Natural killer cell treated with Interleukin-12 subunit alpha and Interleukin-12 subunit beta and Interleukin-15 and Interleukin-18, amount 100 ng/mL, for 72 hours (primary cell): Measurements from ENCODE around the gene ZCCHC2. TPM values are rescaled to one million over a fixed set of nuclear protein-coding genes. Genes with fewer than 3 reads are reported as not detected.

Source experiments
- ATAC-seq, 2 donors: fragments of 150-1000 bp; cut with Tn5 transposase in 1 of 2; sonication (Bioruptor Pico), chemical (Tn5 transposase) in 1 of 2; 2 replicates each; pipeline ENCODE4 v1.10.0; 2021
- DNase-seq: peaks from one replicate; pipeline ENCODE4 v3.0.0; 2022; ENCODE audit warnings: low spot score
- H3K27ac Mint-ChIP-seq, 2 donors: 1 replicate in 1 of 2; 2 replicates in 1 of 2; pipeline ENCODE4 v1.8.0; 2022; ENCODE audit warnings: mixed read lengths in 2 of 2, mild to moderate bottlenecking in 1 of 2, moderate library complexity in 1 of 2
- H3K27me3 Mint-ChIP-seq, 2 donors: 1 replicate in 1 of 2; 2 replicates in 1 of 2; pipeline ENCODE4 v1.8.0; 2022; ENCODE audit warnings: mixed read lengths in 2 of 2
- H3K36me3 Mint-ChIP-seq: one replicate; pipeline ENCODE4 v1.8.0; 2022; ENCODE audit warnings: mixed read lengths
- H3K4me1 Mint-ChIP-seq, 2 donors: 1 replicate in 1 of 2; 2 replicates in 1 of 2; pipeline ENCODE4 v1.8.0; 2022; ENCODE audit warnings: low read depth in 2 of 2, mixed read lengths in 2 of 2, mild to moderate bottlenecking in 1 of 2
- H3K4me3 Mint-ChIP-seq: one replicate; pipeline ENCODE4 v1.8.0; 2022; ENCODE audit warnings: mixed read lengths
- H3K9me3 Mint-ChIP-seq: 2 replicates; pipeline ENCODE4 v1.8.0; 2022; ENCODE audit warnings: mixed read lengths
- total RNA-seq, 2 donors: library from RNA; stranded (reverse); gene quantifications; one replicate each; pipeline ENCODE4 v1.2.3, GENCODE V29; 2022

Gene ZCCHC2
- total RNA-seq, 2 donors from 2014 or later: 46.3 to 51.2 TPM

DNA sequence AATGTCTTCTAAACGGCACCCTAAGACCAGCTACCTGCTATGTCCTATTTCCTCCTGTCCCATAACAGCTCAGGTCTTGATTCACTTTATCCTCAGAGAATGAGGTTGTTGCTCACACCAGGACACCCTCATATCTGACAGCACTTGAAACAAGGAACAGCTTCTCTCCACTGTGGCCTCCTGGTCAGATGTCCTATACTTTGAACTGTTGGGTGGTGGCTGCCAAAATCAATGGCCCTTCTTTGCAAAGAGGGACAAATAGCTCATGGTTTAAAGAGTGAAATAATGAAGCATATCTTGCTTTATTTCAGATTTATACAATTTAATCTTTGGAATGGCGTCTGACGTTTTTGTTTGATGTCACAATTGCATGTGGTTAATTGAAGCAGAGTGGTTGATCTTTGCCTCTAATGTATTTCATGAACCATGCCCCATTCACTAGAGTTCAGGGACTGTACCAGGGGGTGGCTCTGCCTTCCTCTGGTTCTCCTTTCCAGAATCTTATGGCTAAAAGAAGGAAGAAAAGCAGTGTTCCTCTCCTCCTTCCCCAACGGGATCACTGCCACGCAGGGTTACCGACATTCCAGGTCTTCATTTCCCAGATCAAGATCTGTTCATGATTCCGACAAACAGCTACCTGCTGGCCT is 24.1 kb upstream of the ZCCHC2 start:
- Mint-ChIP-seq H3K9me3 (no peaks in the 10 kb centered on the region), H3K27me3 (peaks cover 10 to 27% of the 10 kb centered on the region in 2 donors), H3K27ac (no peak overlapping the region), H3K4me1 (peaks cover 0 to 3% of the 10 kb centered on the region in 2 donors), H3K4me3 (no peak overlapping the region), H3K36me3 (no peaks in the 10 kb centered on the region)
- ATAC-seq: no peak
- no peak for DNase-seq

DNA sequence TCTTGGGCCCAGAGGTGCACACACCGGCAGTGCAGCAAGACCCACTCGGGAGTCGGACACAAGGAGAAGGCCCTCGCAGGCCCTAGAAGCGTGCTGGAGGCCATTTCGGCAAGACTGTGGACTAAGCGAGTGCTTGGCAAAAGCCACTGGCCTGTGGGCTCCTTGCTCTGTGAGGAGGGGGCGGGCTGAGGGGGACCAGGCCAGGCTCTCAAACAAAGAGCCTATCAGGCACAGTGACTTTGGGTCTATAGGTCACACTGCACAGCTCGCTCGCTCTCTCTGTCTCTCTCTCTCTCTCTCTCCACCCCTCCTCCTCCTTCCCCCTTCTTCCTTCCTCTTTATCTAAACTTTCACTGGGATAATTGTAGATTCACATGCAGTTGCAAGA is 23.6 kb upstream of the ZCCHC2 start:
- Mint-ChIP-seq H3K36me3 (no peaks in the 10 kb centered on the region), H3K9me3 (no peaks in the 10 kb centered on the region), H3K4me3 (no peak overlapping the region), H3K27me3 (peaks cover 10 to 25% of the 10 kb centered on the region in 2 donors), H3K27ac (no peak overlapping the region), H3K4me1 (peaks cover 0 to 3% of the 10 kb centered on the region in 2 donors)
- DNase-seq (no peak), ATAC-seq (no peak)

DNA sequence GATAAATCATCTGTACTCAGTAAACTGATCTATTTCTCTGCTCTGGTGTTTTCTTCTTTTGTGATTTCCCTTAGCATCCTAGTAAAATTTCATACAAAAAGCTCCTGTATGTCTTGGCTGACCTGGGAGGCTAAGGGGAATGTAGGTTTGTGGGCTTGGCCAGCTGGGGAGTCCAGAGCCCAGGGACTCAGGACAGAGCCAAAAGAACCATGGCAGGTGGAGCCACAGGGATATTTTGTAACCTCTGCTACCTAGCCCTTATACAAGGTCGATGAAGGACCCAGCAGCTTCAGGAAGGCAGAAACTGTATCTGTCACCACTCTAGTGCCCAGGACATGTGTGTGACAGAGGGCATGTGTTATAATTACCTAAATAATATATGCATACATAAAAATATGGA is 22.7 kb upstream of the ZCCHC2 start:
- Mint-ChIP-seq H3K36me3 (no peaks in the 10 kb centered on the region), H3K27ac (no peak overlapping the region), H3K4me3 (no peak overlapping the region), H3K27me3 (peaks cover 7 to 19% of the 10 kb centered on the region in 2 donors), H3K9me3 (no peaks in the 10 kb centered on the region), H3K4me1 (peaks cover 0 to 3% of the 10 kb centered on the region in 2 donors)
- DNase-seq (no peak), ATAC-seq (no peak)

DNA sequence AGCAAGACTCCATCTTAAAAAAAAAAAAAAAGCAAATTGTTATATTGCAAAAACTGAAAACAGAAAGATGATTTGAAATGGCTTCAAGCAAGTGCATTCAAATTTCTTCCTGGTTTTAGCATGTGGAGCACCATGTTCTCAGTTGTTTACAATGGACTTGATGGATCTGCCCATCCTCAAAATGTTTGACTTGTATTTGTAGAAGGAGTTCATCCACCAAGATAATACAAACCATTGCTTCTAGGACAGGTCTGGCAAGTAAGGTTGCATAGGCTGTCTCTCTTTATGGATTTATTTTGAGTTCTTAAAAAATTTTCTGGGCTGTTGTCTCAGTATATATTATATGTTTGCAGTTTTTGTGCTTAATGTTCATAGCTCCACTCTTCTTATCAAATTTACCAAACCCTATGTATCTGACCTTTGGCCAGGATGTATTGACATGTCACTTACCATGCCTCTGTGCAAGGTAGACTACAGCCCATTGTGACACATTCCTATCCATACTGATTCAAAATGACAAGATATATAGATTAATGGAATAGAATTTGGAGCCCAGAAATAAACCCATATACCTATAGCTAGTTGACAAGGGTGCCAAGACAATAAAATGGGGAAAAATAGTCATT is 21.7 kb upstream of the ZCCHC2 start:
- DNase-seq (no peak), ATAC-seq (no peak)
- Mint-ChIP-seq H3K4me3 (no peak overlapping the region), H3K9me3 (no peaks in the 10 kb centered on the region), H3K4me1 (peaks cover 5 to 8% of the 10 kb centered on the region in 2 donors), H3K27ac (no peak overlapping the region), H3K36me3 (no peaks in the 10 kb centered on the region), H3K27me3 (peaks cover 7 to 13% of the 10 kb centered on the region in 2 donors)

DNA sequence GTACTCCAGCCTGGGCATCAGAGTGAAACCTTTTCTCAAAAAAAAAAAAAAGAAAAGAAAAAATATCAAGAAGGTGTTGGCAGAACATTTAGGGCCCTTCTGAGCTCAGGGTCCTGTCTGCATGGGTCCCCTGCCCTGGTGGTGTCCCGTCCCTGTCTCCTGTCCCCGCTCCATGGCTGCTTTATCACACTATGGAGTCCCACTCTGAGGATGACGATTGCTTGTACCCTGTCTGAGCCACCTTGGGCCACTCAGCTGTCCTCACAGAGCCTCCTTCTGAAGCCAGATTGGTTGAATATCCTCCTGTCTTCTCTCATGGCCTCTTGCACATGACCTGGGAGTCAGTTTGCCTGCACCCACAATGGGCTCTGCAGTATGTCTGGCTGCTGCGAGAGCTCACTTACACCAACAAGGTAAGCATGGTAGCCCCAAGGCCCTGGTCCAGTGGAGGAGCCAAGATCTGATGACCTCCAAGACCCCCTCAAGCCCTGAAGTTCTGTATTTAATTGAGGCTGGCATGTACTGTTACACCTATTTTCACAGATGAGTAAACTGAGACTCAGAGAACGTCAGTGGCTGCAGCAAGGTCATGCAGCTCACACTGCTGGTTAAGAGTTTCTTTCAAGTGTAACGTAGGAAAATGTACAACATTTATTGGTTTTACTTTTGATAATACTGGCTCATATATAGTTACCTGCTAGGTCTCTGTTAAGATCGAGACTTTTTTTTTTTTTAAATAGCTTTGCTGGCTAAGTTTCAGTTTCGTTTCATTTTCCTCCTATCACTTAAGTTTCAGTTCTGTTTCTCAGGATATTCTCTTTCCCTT is 16.9 kb upstream of the ZCCHC2 start:
- H3K27ac Mint-ChIP-seq: peak overlapping the region; percentile 89 to 98
- no peak for DNase-seq
- H3K27me3 Mint-ChIP-seq: no peaks in the 10 kb centered on the region
- peak; percentile 85 to 87 for ATAC-seq
- peak overlapping the region; percentile 84 for H3K4me3 Mint-ChIP-seq
- no peaks in the 10 kb centered on the region for H3K9me3 Mint-ChIP-seq
- H3K4me1 Mint-ChIP-seq: peaks cover 11 to 15% of the 10 kb centered on the region in 2 donors
- no peaks in the 10 kb centered on the region for H3K36me3 Mint-ChIP-seq

DNA sequence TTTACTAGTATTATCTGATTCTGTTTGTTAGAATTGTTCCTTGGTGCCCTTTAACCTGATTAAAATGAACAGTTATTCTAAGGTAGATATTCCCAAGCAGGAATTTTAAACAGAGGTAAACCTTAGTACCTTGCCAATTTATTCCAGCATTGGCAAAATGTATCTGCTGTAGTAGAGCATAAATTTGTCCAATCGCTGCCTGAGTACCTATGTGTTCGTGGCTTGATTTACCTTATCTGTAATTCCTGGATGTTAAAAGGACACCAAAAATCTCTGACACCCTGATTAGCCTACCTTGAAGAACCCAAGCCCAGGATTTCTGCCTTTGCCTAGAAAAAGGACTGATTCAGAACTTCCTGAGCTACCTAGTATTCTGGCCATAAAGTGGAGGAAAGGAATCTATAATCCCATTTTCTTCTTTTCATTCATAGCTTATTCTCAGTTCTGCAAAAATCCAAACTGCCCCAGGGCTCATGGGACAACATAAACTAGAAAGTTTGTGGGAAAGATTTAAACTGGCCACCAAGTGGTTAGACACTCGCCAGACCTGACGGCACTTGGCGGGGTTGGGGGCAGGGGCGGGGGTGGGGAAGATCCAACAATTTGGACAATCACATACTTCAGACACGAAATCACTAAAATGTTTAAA is 16.2 kb upstream of the ZCCHC2 start:
- peak overlapping the region; percentile 84 for H3K4me3 Mint-ChIP-seq
- peak overlapping the region; percentile 89 to 98 for H3K27ac Mint-ChIP-seq
- H3K27me3 Mint-ChIP-seq: no peaks in the 10 kb centered on the region
- peaks cover 2% of the 10 kb centered on the region for H3K36me3 Mint-ChIP-seq
- DNase-seq (no peak), ATAC-seq (peak in 1 of 2 donors; percentile 25)
- H3K4me1 Mint-ChIP-seq: peaks cover 11 to 15% of the 10 kb centered on the region in 2 donors
- H3K9me3 Mint-ChIP-seq: peaks cover 2% of the 10 kb centered on the region

DNA sequence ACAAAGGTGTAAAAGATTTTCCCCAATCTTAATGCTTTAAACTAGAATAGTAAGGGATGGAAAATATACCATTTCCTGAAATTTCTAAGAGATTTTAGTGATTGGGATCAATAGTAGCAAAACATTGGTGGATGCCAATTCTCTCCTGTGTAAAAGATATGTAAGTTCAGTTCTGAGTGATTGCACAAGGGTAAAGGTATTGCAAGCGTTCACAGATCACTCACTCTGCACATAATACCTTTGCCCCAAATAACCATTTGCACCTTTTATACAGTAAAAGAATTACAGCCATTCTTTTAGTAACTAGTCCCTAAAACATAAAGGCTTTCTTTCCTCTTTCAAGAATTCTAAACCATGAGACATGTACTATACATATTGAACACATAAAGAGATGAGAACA is 13.0 kb upstream of the ZCCHC2 start:
- no peak for ATAC-seq
- no peak for DNase-seq
- H3K27ac Mint-ChIP-seq: no peak overlapping the region
- H3K4me1 Mint-ChIP-seq: peaks cover 11 to 12% of the 10 kb centered on the region in 2 donors
- H3K27me3 Mint-ChIP-seq: no peaks in the 10 kb centered on the region
- no peak overlapping the region for H3K4me3 Mint-ChIP-seq
- H3K36me3 Mint-ChIP-seq: peaks cover 34% of the 10 kb centered on the region
- peaks cover 17% of the 10 kb centered on the region for H3K9me3 Mint-ChIP-seq

DNA sequence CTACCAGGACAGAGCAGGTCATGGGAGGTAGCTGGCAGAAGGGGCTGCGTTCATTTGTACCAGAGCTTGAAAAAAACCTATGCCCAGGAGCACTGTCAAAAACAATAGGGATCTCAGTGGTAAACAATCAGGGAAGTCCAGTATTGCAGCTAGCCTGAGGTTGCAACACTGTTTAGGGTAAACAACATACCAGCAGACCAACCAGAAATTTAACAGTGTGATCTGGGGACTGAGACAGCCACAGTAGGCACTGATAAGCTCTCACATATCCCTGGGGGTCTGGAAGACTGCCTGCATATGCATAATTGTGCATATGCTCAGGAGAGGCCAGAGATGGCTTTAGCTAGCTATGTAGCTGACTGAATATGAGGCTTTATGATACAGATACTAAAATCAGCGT is 12.0 kb upstream of the ZCCHC2 start:
- no peaks in the 10 kb centered on the region for H3K27me3 Mint-ChIP-seq
- DNase-seq (no peak), ATAC-seq (no peak)
- peaks cover 35% of the 10 kb centered on the region for H3K36me3 Mint-ChIP-seq
- peaks cover 9 to 10% of the 10 kb centered on the region in 2 donors for H3K4me1 Mint-ChIP-seq
- H3K4me3 Mint-ChIP-seq: no peak overlapping the region
- H3K27ac Mint-ChIP-seq: no peak overlapping the region
- peaks cover 17% of the 10 kb centered on the region for H3K9me3 Mint-ChIP-seq

DNA sequence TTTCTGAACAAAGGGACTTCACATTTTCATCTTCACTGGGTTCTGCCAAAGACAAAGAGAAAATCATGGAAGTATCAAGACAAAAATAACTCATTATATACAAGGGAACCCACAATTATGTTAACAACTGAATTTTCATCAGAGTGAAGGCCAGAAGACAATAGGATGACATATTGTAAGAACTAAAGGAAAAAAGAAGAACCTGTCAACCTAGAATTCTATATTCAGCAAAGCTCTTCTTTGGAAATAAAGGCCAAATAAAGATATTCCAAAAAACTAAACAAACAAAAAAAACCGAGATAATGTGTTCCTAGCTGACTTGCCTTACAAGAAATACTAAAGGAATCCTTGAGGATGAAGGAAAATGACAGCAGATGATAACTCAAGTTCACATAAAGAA is 10.3 kb upstream of the ZCCHC2 start:
- DNase-seq (no peak), ATAC-seq (no peak)
- Mint-ChIP-seq H3K36me3 (peaks cover 35% of the 10 kb centered on the region), H3K9me3 (peaks cover 17% of the 10 kb centered on the region), H3K27me3 (no peaks in the 10 kb centered on the region), H3K4me1 (no peaks in the 10 kb centered on the region), H3K4me3 (no peak overlapping the region), H3K27ac (no peak overlapping the region)

DNA sequence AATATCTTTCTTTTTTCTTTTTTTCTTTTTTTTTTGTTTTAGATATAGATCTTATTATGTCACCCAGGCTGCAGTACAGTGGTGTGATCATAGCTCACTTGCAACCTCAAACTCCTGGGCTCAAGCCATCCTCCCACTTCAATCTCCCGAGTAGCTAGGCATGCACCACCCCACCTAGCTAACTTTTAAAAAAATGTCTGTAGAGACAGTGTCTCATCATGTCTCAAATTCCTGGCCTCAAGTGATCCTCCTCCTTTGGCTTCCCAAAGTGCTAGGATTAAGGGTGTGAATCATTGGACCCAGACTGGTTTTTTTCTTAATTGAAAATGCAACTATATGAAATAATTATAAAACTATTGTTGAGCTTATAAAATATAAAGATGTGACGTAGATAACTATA is 9.8 kb upstream of the ZCCHC2 start:
- Mint-ChIP-seq H3K9me3 (peaks cover 17% of the 10 kb centered on the region), H3K4me1 (no peaks in the 10 kb centered on the region), H3K27ac (no peak overlapping the region), H3K27me3 (peaks cover 0 to 1% of the 10 kb centered on the region in 2 donors), H3K36me3 (peaks cover 36% of the 10 kb centered on the region), H3K4me3 (no peak overlapping the region)
- DNase-seq (no peak), ATAC-seq (no peak)

DNA sequence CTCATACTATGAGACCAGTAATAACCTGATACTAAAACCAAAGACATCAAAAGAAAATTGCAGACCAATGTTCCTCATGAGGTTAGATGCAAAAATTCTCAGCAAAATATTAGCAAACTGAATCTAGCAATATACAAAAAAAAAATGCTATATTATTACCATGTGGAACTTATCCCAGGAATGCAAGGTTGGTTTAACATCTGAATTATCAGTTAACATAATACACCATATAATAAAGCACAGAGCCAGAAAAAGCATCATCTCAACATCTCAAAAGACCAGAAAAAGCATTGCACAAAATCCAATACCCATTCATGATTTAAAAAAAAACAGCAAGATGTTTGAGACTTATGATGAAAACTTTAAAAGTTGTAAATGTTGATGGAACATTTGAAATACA is 8.3 kb upstream of the ZCCHC2 start:
- H3K36me3 Mint-ChIP-seq: peaks cover 40% of the 10 kb centered on the region
- ATAC-seq (no peak), DNase-seq (no peak)
- no peaks in the 10 kb centered on the region for H3K4me1 Mint-ChIP-seq
- no peak overlapping the region for H3K27ac Mint-ChIP-seq
- peaks cover 0 to 7% of the 10 kb centered on the region in 2 donors for H3K27me3 Mint-ChIP-seq
- H3K9me3 Mint-ChIP-seq: peaks cover 17% of the 10 kb centered on the region
- H3K4me3 Mint-ChIP-seq: no peak overlapping the region

DNA sequence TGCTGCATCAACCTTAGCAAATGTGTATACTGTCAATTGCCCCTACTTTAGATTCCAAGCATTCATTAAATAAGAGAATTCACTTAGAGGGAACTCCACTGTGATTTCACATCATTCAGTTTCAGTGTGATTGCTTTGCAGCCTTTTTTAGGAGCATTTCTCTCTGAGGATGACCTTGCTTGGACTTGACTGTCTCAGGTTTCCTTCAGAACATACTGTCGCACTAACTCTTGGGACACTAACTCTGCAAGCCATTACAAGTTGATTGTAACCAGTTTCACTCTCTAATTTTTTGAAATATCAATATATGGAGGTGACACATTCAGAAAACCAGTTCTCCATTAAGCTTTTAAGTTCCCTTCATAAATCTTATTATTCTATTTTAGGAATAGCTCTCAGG is 6.6 kb upstream of the ZCCHC2 start:
- Mint-ChIP-seq H3K9me3 (peaks cover 17% of the 10 kb centered on the region), H3K27ac (no peak overlapping the region), H3K4me3 (no peak overlapping the region), H3K4me1 (peaks cover 3 to 11% of the 10 kb centered on the region in 2 donors), H3K27me3 (peaks cover 0 to 10% of the 10 kb centered on the region in 2 donors), H3K36me3 (peaks cover 40% of the 10 kb centered on the region)
- no peak for DNase-seq
- ATAC-seq: no peak

DNA sequence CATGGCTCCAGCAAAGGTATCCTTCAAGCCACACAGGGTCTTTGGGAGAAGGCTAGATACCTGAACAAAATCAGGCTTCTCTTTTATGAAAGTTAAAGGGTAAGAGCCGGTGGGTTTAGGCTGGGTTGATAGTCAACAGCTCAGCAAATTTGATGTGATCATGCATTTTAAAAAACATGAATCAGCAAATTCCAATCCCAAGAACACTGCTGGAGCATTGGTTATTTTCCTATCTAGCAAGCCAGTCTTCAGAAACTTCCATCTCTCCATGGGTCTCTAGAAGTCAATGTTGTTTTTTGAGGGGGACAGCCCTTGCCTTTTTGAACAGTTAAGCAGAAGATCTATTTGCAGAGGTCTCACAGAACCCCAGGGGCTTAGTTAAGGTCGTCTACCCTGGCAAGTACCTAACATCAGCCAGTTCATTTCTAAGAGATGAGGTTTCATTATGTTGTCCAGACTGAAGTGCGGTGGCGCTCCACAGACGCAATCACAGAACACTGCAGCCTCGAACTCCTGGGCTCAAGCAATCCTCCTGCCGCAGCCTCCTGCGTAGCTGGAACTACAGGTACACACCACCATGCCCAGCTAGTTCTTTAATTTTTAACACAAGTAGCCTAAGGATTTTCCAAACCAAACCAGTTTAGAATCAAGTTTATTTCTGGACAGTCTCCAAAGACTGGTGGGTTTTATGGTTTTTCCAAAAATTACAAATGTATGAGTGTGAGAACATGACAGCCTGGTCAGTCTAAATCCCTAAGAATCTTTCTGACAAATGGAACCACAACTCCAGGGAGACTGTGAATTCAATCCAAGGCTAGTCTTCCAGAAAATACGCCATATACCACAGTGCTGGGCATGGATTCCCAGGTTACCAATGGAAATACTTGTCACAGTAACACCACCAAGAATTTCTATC is 4.1 kb upstream of the ZCCHC2 start:
- H3K9me3 Mint-ChIP-seq: peaks cover 4% of the 10 kb centered on the region
- peaks cover 0 to 10% of the 10 kb centered on the region in 2 donors for H3K27me3 Mint-ChIP-seq
- no peak overlapping the region for H3K27ac Mint-ChIP-seq
- peaks cover 8 to 14% of the 10 kb centered on the region in 2 donors for H3K4me1 Mint-ChIP-seq
- DNase-seq (no peak), ATAC-seq (no peak)
- H3K36me3 Mint-ChIP-seq: peaks cover 16% of the 10 kb centered on the region
- no peak overlapping the region for H3K4me3 Mint-ChIP-seq
